Right renal cortex interstitium (tissue), 3 donors: Measurements from ENCODE around the gene FBXO47. TPM values are rescaled to one million over a fixed set of nuclear protein-coding genes. Genes with fewer than 3 reads are reported as not detected.
"Not testable (repeated sequence)": the region's sequence is repeated elsewhere in the genome, so short reads cannot be mapped to it uniquely, and the experiment has no call there.

Source experiments
- DNase-seq, 3 donors: peaks; one replicate each; pipeline ENCODE4 v3.0.0-alpha.2; 2013; ENCODE audit warnings: low read depth in 3 of 3, low spot score in 2 of 3
- polyA plus RNA-seq, 3 donors: library from polyadenylated mRNA; unstranded; fragments of 120-200 nt; gene quantifications; one replicate each; pipeline ENCODE4 v1.2.1, GENCODE V29; 2013; ENCODE audit not compliant: insufficient read length in 3 of 3

FBXO47 gene
- polyA plus RNA-seq, 3 donors = not detected

GRCh38 chr17:38925263-38925995 is 41.8 kb downstream of the FBXO47 start, which contains the start of gene LASP1NB:
Gene LASP1NB (plus strand): TSS chr17:38925614.
- peak; percentile 59 to 69 (median 67) for DNase-seq

- DNase-seq = peak in 1 of 3 donors; percentile 47
Observed at GRCh38 chr17:38922538-38923297, 44.5 kb downstream of the FBXO47 start.

GRCh38 chr17:38921756-38922411 is 45.3 kb downstream of the FBXO47 start:
- no peak for DNase-seq

GRCh38 chr17:38920374-38921291 is 46.6 kb downstream of the FBXO47 start:
- DNase-seq = no peak

GRCh38 chr17:38919316-38920078 is 47.7 kb downstream of the FBXO47 start:
- no peak for DNase-seq

GRCh38 chr17:38918916-38919315 is 48.3 kb downstream of the FBXO47 start:
- no peak for DNase-seq

GRCh38 chr17:38918129-38918913 is 48.9 kb downstream of the FBXO47 start:
- no peak for DNase-seq

GRCh38 chr17:38917259-38917658 is 49.9 kb downstream of the FBXO47 start:
- DNase-seq = no peak

GRCh38 chr17:38916771-38917170 is 50.4 kb downstream of the FBXO47 start:
- DNase-seq = no peak

- DNase-seq = no peak
Observed at GRCh38 chr17:38915639-38915995, 51.6 kb downstream of the FBXO47 start.

GRCh38 chr17:38914741-38915638 is 52.2 kb downstream of the FBXO47 start:
- no peak for DNase-seq

GRCh38 chr17:38912221-38912813 is 54.9 kb downstream of the FBXO47 start:
- no peak for DNase-seq

GRCh38 chr17:38911731-38912081 is 55.5 kb downstream of the FBXO47 start:
- DNase-seq = not testable (repeated sequence)

GRCh38 chr17:38911081-38911730 is 56.0 kb downstream of the FBXO47 start:
- DNase-seq = no peak

- no peak for DNase-seq
Observed at GRCh38 chr17:38910325-38910724, 56.9 kb downstream of the FBXO47 start.

- DNase-seq = no peak
Observed at GRCh38 chr17:38908676-38909181, 58.5 kb downstream of the FBXO47 start.
